Uterus (tissue), 4 donors: ENCODE data around the gene CDH13. TPM values are rescaled to one million over a fixed set of nuclear protein-coding genes. Genes with fewer than 3 reads are reported as not detected.

Source experiments
- DNase-seq, 2 donors: peaks; one replicate each; pipeline ENCODE4 v3.0.0-alpha.2; 2019 to 2020
- H3K27ac ChIP-seq, 2 donors: fragments of 200-600 bp; sonication (generic); 1 replicate in 1 of 2; 2 replicates in 1 of 2; pipeline ENCODE4 v1.5.1; 2016 to 2018
- H3K27me3 ChIP-seq, 2 donors: fragments of 200-600 bp; sonication (generic); one replicate each; pipeline ENCODE4 v1.5.1; 2018 to 2019; ENCODE audit warnings: control low read depth in 1 of 2
- H3K36me3 ChIP-seq, 2 donors: fragments of 200-600 bp; sonication (generic); one replicate each; pipeline ENCODE4 v1.5.1; 2019; ENCODE audit warnings: control low read depth in 1 of 2
- H3K4me1 ChIP-seq, 2 donors: fragments of 200-600 bp; sonication (generic); one replicate each; pipeline ENCODE4 v1.5.1; 2018 to 2019; ENCODE audit warnings: control low read depth in 1 of 2
- H3K4me3 ChIP-seq, 2 donors: fragments of 200-600 bp; sonication (generic); 1 replicate in 1 of 2; 2 replicates in 1 of 2; pipeline ENCODE4 v1.5.1; 2018 to 2019; ENCODE audit warnings: mild to moderate bottlenecking in 1 of 2
- H3K9me3 ChIP-seq, 2 donors: fragments of 200-600 bp; sonication (generic); one replicate each; pipeline ENCODE4 v1.5.1; 2019; ENCODE audit warnings: control low read depth in 1 of 2
- CTCF ChIP-seq, 4 experiments: fragments of 200-600 bp in 2 of 4; fragments of 450-650 bp in 2 of 4; sonication (generic) in 2 of 4; IDR thresholded peaks; one replicate each; pipeline ENCODE4 v1.5.1; 2016 to 2019; ENCODE audit warnings: antibody characterized with exemption in 4 of 4, mild to moderate bottlenecking in 2 of 4, moderate library complexity in 1 of 4
- POLR2A ChIP-seq, 2 donors: fragments of 450-650 bp; IDR thresholded peaks; one replicate each; pipeline ENCODE4 v1.6.1; 2016; ENCODE audit warnings: antibody characterized with exemption in 2 of 2, mild to moderate bottlenecking in 1 of 2, moderate library complexity in 1 of 2
- intact Hi-C: fragments of 100-400 bp; cut with DNase I; formaldehyde crosslinking; loops from one replicate; pipeline ENCODE4 v1.15.1; 2023; ENCODE audit warnings: low total_unique reads
- total RNA-seq, 4 donors: library from RNA; depleted of rRNA in 3 of 4; stranded (reverse); fragments of >200 nt in 3 of 4; gene quantifications; one replicate each; pipeline versions ENCODE4 v1.1.0 to v1.2.4, GENCODE V29; 2014 to 2023
- donor health status: DM: yes; HTN: yes; CAD: no.

The CDH13 gene
- total RNA-seq, 4 donors from 2014 or later, result 49.1 to 99.4 (median 82.7) TPM

DNA sequence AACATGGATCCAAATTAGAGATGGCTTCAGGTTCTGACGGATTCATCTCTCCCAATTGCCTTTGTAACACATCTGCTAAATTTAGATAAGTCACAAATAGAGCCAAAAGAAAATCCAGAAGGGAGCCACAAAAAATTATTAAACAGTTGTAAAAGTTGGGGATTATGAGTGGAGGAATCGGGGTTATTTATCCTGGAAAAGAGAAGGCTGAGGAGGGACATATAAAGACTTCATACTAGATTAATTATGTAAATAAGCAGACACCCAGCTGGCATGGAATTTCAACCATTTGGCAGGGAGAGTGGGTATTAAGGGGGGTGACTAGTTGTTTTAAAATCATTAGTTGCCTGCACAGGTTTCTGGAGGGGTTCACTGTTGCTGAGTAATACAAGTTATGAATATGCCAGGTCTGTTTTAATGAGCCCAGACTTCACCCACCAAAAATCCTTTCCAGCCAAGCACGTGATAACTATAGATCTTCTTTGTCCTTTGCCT, 89.6 kb downstream of the CDH13 start:
- intact Hi-C loops, result no loop called here

GRCh38 chr16:82720414-82720813, 93.6 kb downstream of the CDH13 start:
- no peak for DNase-seq
- H3K27me3 ChIP-seq, result no peaks in the 10 kb centered on the region
- no peak overlapping the region for H3K4me3 ChIP-seq
- no peak overlapping the region for H3K27ac ChIP-seq
- no peaks in the 10 kb centered on the region for H3K4me1 ChIP-seq
- intact Hi-C loops, result no loop called here
- TF ChIP-seq POLR2A (IDR thresholded peaks at IDR 0.05), result no peak
- no peak for TF ChIP-seq CTCF (IDR thresholded peaks at IDR 0.05)
- H3K9me3 ChIP-seq, result no peaks in the 10 kb centered on the region
- H3K36me3 ChIP-seq, result no peaks in the 10 kb centered on the region

More for the DNA sequence above, 89.6 kb downstream of the CDH13 start:
- Histone ChIP-seq H3K4me3 (no peak overlapping the region), H3K27ac (no peak overlapping the region), H3K4me1 (no peaks in the 10 kb centered on the region), H3K27me3 (no peaks in the 10 kb centered on the region), H3K9me3 (no peaks in the 10 kb centered on the region), H3K36me3 (no peaks in the 10 kb centered on the region)
- TF ChIP-seq CTCF (IDR thresholded peaks at IDR 0.05) (no peak), POLR2A (IDR thresholded peaks at IDR 0.05) (no peak)
- DNase-seq, result no peak

- Histone ChIP-seq H3K9me3 (peaks cover 0 to 3% of the 10 kb centered on the region in 2 donors), H3K27ac (no peak overlapping the region), H3K4me3 (no peak overlapping the region), H3K4me1 (no peaks in the 10 kb centered on the region), H3K36me3 (no peaks in the 10 kb centered on the region), H3K27me3 (no peaks in the 10 kb centered on the region)
- intact Hi-C loops, result no loop called here
- no peak for DNase-seq
- TF ChIP-seq CTCF (IDR thresholded peaks at IDR 0.05), result no peak
- no peak for TF ChIP-seq POLR2A (IDR thresholded peaks at IDR 0.05)
These were observed 99.5 kb downstream of the CDH13 start for GRCh38 chr16:82726306-82726705.

DNA sequence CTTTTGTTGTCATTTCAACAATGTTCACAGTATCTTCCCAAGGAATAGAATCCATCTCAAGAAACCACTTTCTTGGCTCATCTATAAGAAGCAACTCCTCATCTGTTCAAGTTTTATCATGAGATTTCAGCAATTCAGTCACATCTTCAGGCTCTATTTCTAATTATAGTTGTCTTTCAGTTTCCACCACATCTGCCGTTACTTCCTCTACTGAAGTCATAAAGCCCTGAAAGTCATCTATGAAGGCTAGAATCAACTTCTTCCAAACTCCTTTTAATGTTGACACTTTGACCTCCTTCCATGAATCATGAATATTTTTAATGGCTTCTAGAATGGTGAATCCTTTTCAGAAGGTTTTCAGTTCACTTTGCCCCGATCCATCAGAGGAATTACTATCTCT, 102.1 kb downstream of the CDH13 start:
- TF ChIP-seq CTCF (IDR thresholded peaks at IDR 0.05), result no peak
- no peak for TF ChIP-seq POLR2A (IDR thresholded peaks at IDR 0.05)
- DNase-seq, result no peak
- Histone ChIP-seq H3K4me1 (no peaks in the 10 kb centered on the region), H3K9me3 (peaks cover 0 to 3% of the 10 kb centered on the region in 2 donors), H3K27ac (no peak overlapping the region), H3K27me3 (no peaks in the 10 kb centered on the region), H3K36me3 (no peaks in the 10 kb centered on the region), H3K4me3 (no peak overlapping the region)
- intact Hi-C loops, result no loop called here

DNA sequence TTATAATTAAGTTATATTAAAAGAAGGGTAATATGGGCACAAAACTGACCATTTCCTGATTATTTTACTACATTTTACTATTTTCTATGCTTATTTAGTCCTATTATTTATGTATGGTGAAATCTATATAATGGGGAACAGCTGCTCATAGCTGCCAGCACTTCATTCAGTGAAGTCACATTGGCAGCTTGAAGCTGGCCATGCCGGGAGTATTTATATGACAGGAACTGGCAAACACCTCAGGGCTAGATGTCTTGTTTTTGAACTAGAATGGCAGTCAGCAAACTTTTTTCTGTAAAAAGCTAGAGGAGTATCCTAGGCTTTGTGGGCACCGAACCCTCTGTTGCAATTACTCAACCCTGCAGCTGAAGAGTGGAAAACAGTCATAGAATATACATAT, 104.1 kb downstream of the CDH13 start:
- peaks cover 0 to 3% of the 10 kb centered on the region in 2 donors for H3K9me3 ChIP-seq
- H3K4me1 ChIP-seq, result no peaks in the 10 kb centered on the region
- H3K27ac ChIP-seq, result no peak overlapping the region
- intact Hi-C loops, result no loop called here
- no peak for TF ChIP-seq CTCF (IDR thresholded peaks at IDR 0.05)
- no peak for TF ChIP-seq POLR2A (IDR thresholded peaks at IDR 0.05)
- H3K27me3 ChIP-seq, result no peaks in the 10 kb centered on the region
- DNase-seq, result no peak
- H3K36me3 ChIP-seq, result no peaks in the 10 kb centered on the region
- H3K4me3 ChIP-seq, result no peak overlapping the region
